ENCODE measurements around the gene RTL10. TPM values are rescaled to one million over a fixed set of nuclear protein-coding genes. Genes with fewer than 3 reads are reported as not detected.
A peak's percentile ranks its signal among the peaks of the same experiment; 100 is the strongest.

The RTL10 gene
- total and polyA plus RNA-seq, 2 of the 13 experiments (the other 11 are each of a cell fraction or from before 2014, with no cell fraction given), result 14.1 to 15.8 TPM

- 0 out of 2 replicates have a peak, but pooled peaks have one; percentile 45 for TF ChIP-seq ZNF605 (CRISPR knock-in tag; IDR thresholded peaks at IDR 0.05)
- TF ChIP-seq RFXAP (CRISPR knock-in tag; IDR thresholded peaks at IDR 0.05; ENCODE audit: borderline replicate concordance), result peak; percentile 51; the same call in 1 of the 2 replicates
- TF ChIP-seq KDM4B (CRISPR knock-in tag; IDR thresholded peaks at IDR 0.05), result no peak
- peak; percentile 85 for TF ChIP-seq MEIS2 (CRISPR knock-in tag; IDR thresholded peaks at IDR 0.05)
- 0 out of 2 replicates have a peak, but pooled peaks have one; percentile 36 for TF ChIP-seq DRAP1 (CRISPR knock-in tag; IDR thresholded peaks at IDR 0.05)
- TF ChIP-seq MTERF4 (CRISPR knock-in tag; IDR thresholded peaks at IDR 0.05), result no peak
- no peak for TF ChIP-seq ZNF256 (CRISPR knock-in tag; conservative IDR thresholded peaks at IDR 0.05)
- TF ChIP-seq FOXK2 (IDR thresholded peaks at IDR 0.05), result peak; percentile 64; the same call in 1 of the 2 replicates
- no peak for TF ChIP-seq NONO (IDR thresholded peaks at IDR 0.05)
- TF ChIP-seq NONO (CRISPR knock-in tag; conservative IDR thresholded peaks at IDR 0.05), result peak; percentile 70; the same call in 1 of the 2 replicates
- 0 out of 2 replicates have a peak, but pooled peaks have one; percentile 32 for TF ChIP-seq NKX3-1 (CRISPR knock-in tag; IDR thresholded peaks at IDR 0.05)
- TF ChIP-seq MAZ (IDR thresholded peaks at IDR 0.05; ENCODE audit: borderline replicate concordance, low read depth, low read length), result peak; percentile 52; the same call in 1 of the 2 replicates
- no peak; the same call in 1 of the 2 replicates for TF ChIP-seq MAZ (CRISPR knock-in tag; IDR thresholded peaks at IDR 0.05; ENCODE audit: low read depth)
- no peak for TF ChIP-seq ZNF280B (CRISPR knock-in tag; IDR thresholded peaks at IDR 0.05; ENCODE audit: borderline replicate concordance)
- peak; percentile 64; the same call in 1 of the 2 replicates for TF ChIP-seq ZNF772 (CRISPR knock-in tag; IDR thresholded peaks at IDR 0.05)
- no peak for TF ChIP-seq ZC3H4 (CRISPR knock-in tag; IDR thresholded peaks at IDR 0.05; ENCODE audit: borderline replicate concordance)
- TF ChIP-seq PRMT3 (CRISPR knock-in tag; IDR thresholded peaks at IDR 0.05; ENCODE audit: borderline replicate concordance, low read depth), result no peak
- no peak for TF ChIP-seq ZBTB2 (CRISPR knock-in tag; IDR thresholded peaks at IDR 0.05; ENCODE audit: low read depth)
- TF ChIP-seq SMC3 (IDR thresholded peaks at IDR 0.05; ENCODE audit: low read length), result no peak
- peak; percentile 94 for TF ChIP-seq PATZ1 (CRISPR knock-in tag; IDR thresholded peaks at IDR 0.05)
- TF ChIP-seq GATA4 (IDR thresholded peaks at IDR 0.05; ENCODE audit: borderline replicate concordance, low read depth), result peak; percentile 55; the same call in 1 of the 2 replicates
- TF ChIP-seq TEF (CRISPR knock-in tag; IDR thresholded peaks at IDR 0.05), result no peak
- no peak for TF ChIP-seq WIZ (CRISPR knock-in tag; IDR thresholded peaks at IDR 0.05)
Observed at GRCh38 chr22:19880786-19881569, 26.3 kb upstream of the RTL10 start (continued).

All from HepG2 (cell line).